Muscle layer of colon (tissue), 2 donors: Measurements from ENCODE around the gene TMX4.
"Not testable (repeated sequence)": the region's sequence is repeated elsewhere in the genome, so short reads cannot be mapped to it uniquely, and the experiment has no call there.

Source experiments
- H3K27ac ChIP-seq: one replicate; pipeline ENCODE4 v1.7.0; 2013; ENCODE audit warnings: low read depth, mild to moderate bottlenecking, low read length, moderate library complexity
- H3K27me3 ChIP-seq, 2 donors: one replicate each; pipeline ENCODE4 v1.7.0; 2013; ENCODE audit warnings: low read length in 2 of 2, mild to moderate bottlenecking in 2 of 2; ENCODE audit not compliant: insufficient read depth in 2 of 2, control insufficient read depth in 1 of 2
- H3K36me3 ChIP-seq: one replicate; pipeline ENCODE4 v1.7.0; 2013; ENCODE audit warnings: mild to moderate bottlenecking, low read length; ENCODE audit not compliant: insufficient read depth
- H3K4me1 ChIP-seq: one replicate; pipeline ENCODE4 v1.7.0; 2013; ENCODE audit warnings: mild to moderate bottlenecking, low read length; ENCODE audit not compliant: insufficient read depth
- H3K4me3 ChIP-seq, 2 donors: one replicate each; pipeline ENCODE4 v1.7.0; 2013; ENCODE audit warnings: low read length in 2 of 2, low read depth in 1 of 2, mild to moderate bottlenecking in 1 of 2, moderate library complexity in 1 of 2
- H3K9ac ChIP-seq: one replicate; pipeline ENCODE4 v1.7.0; 2013; ENCODE audit warnings: low read length
- H3K9me3 ChIP-seq: one replicate; pipeline ENCODE4 v1.7.0; 2013; ENCODE audit warnings: mild to moderate bottlenecking, low read length
- donor health status: abdominal sarcoma.
- donor health status: Adenocarcinoma of cecum.

TMX4 gene

DNA sequence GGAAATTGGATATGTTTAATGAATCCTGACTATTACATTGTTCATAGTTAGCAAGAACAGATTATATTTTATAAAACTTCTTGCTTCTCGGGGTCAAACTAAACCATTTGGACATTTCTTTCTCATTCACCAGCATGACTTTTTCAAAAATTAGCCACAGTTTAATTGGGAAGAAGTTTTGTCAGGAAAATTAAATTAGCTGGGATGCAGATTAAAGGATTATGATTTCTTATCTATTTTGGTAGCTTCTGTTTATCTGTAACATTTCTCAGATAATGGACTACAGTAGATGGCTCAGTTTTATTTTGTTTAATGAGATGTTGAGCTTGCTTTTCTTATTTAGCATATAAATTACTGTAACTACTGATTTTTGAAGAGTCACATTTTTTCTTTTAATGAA, 26.4 kb upstream of the TMX4 start:
- no peak overlapping the region for H3K4me3 ChIP-seq
- H3K9ac ChIP-seq = no peak overlapping the region
- no peaks in the 10 kb centered on the region for H3K9me3 ChIP-seq
- H3K27ac ChIP-seq = no peak overlapping the region
- peaks cover 2% of the 10 kb centered on the region for H3K4me1 ChIP-seq
- H3K27me3 ChIP-seq = no peaks in the 10 kb centered on the region
- no peaks in the 10 kb centered on the region for H3K36me3 ChIP-seq

DNA sequence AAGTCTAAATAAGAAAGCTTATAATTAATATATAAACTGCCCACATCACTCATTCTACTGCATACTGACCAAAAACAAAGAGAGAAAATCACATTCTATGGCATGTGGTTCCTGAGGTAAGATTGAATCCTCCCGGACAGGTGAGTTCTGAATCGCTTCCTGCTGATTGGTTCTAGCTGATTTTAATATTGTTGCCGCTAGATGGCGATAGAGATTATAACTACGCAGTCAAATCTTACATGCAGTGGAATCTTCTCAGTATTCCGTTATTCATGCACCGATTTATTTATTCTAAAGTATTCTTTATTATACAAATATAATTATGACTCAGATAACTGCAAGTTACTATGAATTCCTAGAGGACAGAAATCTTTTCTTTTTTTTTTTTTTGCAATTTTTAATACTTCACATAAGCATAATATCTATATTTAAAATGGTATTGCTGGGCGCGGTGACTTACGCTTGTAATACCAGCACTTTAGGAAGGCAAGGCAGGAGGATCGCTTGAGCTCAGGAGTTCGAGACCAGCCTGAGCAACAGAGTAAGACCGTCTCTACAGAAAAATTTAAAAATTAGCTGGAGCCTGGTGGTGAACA, 24.2 kb upstream of the TMX4 start:
- Histone ChIP-seq H3K27me3 (no peaks in the 10 kb centered on the region), H3K27ac (no peak overlapping the region), H3K4me1 (no peaks in the 10 kb centered on the region), H3K9ac (no peak overlapping the region), H3K9me3 (no peaks in the 10 kb centered on the region), H3K4me3 (no peak overlapping the region), H3K36me3 (no peaks in the 10 kb centered on the region)

DNA sequence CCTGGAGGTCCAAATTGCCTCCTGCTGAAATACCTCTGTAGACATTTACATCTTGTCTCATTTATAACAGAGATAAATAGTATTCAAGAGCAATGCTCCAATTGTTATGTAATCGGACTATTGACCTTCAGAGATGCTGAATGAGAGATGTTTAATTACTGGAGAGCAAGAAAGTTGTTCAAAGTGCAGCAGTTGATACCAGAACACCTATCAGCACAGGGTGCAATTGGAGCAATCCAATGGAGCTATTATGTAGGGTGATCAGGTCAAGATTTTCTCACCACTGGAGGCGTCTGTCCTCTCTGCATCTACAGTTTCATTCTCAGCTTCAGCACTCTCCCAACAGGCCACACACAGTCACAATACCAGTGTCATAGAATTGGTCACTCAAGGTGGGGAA, 19.5 kb upstream of the TMX4 start:
- H3K4me1 ChIP-seq = no peaks in the 10 kb centered on the region
- no peak overlapping the region for H3K27ac ChIP-seq
- H3K9me3 ChIP-seq = no peaks in the 10 kb centered on the region
- H3K27me3 ChIP-seq = no peaks in the 10 kb centered on the region
- H3K36me3 ChIP-seq = no peaks in the 10 kb centered on the region
- H3K9ac ChIP-seq = no peak overlapping the region
- no peak overlapping the region for H3K4me3 ChIP-seq

DNA sequence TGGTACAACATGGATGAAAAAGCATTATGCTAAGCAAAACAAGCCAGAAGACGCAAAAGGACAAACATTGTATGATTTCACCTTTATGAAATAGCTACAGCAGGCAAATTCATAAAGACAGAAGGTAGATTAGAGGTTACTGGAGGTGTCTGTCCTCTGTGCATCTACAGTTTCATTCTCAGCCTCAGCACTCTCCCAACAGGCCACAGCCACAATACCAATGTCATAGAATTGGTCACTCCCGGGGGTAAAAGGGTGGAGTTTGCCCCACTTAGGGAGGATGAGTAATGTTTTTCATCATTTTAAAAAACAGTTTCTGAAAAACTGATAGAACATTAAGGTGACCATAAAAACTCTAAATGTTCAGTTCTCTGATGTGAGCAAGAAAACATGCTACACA, 17.2 kb upstream of the TMX4 start:
- Histone ChIP-seq H3K27ac (no peak overlapping the region), H3K9me3 (no peaks in the 10 kb centered on the region), H3K4me1 (no peaks in the 10 kb centered on the region), H3K27me3 (no peaks in the 10 kb centered on the region), H3K36me3 (no peaks in the 10 kb centered on the region), H3K9ac (no peak overlapping the region), H3K4me3 (no peak overlapping the region)

DNA sequence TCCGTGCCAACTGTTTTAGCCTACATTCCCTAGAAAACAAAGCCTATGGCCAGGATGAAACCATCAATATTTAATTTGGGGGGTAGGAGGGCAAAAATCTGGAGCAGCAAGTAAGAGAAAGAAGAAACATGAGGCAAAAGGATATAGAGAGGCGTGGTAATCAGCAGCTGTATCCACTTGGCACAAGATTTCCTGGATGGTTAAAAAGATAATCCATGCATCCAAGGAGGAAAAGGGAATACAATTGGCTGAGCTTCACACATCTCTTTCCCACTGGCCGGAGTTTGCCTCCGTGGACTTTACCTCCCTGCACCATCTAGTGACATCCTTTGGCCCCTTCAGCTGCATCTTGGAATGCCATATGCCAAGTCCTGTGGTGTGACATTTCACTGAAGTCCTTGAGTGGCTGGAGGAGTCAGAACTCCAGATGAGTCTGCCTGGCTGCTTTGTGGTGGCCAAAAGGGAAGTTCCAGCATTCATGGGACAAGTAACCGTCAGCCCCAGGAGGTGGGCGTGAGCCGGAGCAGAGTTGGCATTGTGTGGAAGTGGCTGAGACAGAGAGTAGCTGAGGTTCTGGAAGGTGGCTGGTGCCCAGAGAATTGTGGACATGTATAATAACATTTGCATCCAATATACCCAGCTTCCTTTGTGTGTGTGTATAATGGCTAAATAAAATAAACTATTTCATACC, 13.7 kb upstream of the TMX4 start:
- Histone ChIP-seq H3K27ac (no peak overlapping the region), H3K4me1 (no peaks in the 10 kb centered on the region), H3K4me3 (no peak overlapping the region), H3K9me3 (no peaks in the 10 kb centered on the region), H3K27me3 (no peaks in the 10 kb centered on the region), H3K36me3 (no peaks in the 10 kb centered on the region), H3K9ac (no peak overlapping the region)

DNA sequence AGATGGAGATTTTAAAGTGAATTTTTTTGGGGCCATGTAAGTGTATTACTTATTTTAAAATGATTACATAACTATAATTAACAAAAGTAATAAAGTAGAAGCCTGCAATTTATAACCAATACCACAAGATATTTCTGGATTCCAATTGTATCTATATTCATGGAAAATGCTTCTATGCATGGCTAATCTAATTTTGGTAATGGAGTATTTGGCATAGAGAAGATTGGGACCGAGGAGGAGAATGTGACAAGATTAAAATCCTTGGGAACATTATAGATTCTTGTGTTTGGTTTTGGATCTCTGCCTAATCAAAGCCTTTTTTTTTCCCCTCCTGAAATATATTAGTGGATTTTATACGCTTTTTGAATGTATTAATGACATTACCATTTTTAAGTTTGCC, 12.9 kb upstream of the TMX4 start:
- Histone ChIP-seq H3K4me1 (no peaks in the 10 kb centered on the region), H3K27ac (no peak overlapping the region), H3K27me3 (no peaks in the 10 kb centered on the region), H3K9ac (no peak overlapping the region), H3K9me3 (no peaks in the 10 kb centered on the region), H3K4me3 (no peak overlapping the region), H3K36me3 (no peaks in the 10 kb centered on the region)

GRCh38 chr20:8031539-8031938, 12.0 kb upstream of the TMX4 start:
- not testable (repeated sequence) for H3K9me3 ChIP-seq, H3K27me3 ChIP-seq, H3K27ac ChIP-seq, H3K4me3 ChIP-seq, H3K9ac ChIP-seq, H3K4me1 ChIP-seq, H3K36me3 ChIP-seq

DNA sequence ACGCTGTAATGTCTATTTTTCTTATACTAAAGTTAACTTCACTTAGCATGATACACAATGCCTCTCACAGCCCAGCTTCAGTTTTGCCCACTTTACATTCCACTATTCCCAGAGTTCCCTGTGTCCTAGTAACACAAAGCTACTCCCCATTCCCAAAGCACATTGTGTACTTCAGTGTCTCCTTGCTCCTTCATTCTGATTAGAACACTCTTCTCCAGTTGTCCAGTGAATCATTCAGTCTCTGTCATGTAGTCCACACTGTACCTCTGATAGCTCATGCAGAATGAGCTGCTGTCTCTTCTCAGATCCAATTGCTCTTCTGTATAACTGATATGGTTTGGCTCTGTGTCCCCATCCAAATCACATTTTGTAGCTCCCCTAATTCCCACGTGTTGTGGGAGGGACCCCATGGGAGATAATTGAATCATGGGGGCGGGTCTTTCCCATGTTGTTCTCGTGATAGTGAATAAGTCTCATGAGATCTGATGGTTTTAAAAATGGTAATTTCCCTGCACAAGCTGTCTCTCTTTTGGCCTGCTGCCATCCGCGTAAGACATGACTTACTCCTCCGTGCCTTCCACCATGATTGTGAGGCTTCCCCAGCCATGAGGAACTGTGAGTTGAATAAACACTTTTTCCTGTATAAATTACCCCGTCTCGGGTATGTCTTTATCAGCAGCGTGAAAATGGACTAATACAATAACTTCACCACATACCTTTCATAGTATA, 2.1 kb upstream of the TMX4 start:
- H3K4me3 ChIP-seq = no peak overlapping the region
- no peak overlapping the region for H3K27ac ChIP-seq

DNA sequence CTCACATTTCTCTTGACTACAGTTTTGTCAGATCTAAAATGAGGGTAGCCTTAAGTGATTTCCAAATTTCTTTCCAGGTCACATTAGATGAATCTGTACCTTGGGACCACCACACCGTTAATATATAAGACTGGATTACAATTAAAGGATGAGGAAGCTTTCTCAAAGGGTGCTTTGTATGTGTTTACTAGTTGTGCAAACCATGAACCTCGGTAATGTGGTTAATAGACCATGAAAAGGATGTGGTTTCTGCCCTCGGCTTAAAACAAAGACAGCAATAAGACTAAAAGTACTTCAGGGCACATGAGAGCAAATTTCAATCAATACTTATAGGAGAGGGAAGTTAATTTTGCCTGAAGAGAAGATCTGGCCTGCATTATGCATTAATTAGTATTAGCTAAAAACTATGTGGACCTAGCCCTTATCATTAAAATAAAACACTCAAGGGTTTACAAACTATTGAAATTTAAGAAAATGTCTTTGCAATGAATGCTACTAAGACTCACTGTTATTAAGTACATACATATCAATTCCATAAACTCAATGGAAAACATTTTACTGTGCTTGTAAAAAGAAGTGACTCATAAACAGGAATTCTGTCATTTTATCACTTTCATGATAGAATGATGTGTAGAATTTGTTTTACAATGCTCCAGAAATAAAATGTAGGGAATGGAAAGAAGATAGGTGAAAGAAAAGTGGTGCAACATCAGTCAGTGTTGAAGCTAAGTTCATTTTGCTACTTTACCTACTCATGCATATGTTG, 936 bp upstream of the TMX4 start:
- no peak overlapping the region for H3K4me3 ChIP-seq
- no peaks in the 10 kb centered on the region for H3K27me3 ChIP-seq
- H3K27ac ChIP-seq = peak overlapping the region; percentile 87
- no peaks in the 10 kb centered on the region for H3K9me3 ChIP-seq
- H3K9ac ChIP-seq = no peak overlapping the region
- H3K4me1 ChIP-seq = peaks cover 31% of the 10 kb centered on the region
- no peaks in the 10 kb centered on the region for H3K36me3 ChIP-seq

More for the DNA sequence above, 2.1 kb upstream of the TMX4 start:
- Histone ChIP-seq H3K27me3 (no peaks in the 10 kb centered on the region), H3K9ac (no peak overlapping the region), H3K36me3 (no peaks in the 10 kb centered on the region), H3K9me3 (no peaks in the 10 kb centered on the region), H3K4me1 (peaks cover 26% of the 10 kb centered on the region)

DNA sequence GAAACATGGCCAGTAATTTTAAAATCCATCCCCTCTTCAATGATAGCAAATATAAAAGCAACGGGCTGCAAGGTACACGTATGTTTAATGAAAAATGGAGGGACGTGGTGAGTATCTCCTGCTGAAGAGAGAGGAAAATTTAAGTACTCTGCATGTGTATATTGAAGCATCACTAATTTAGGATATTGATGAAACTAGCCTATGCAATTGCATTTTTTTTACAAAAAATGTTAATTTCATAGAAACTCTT, 362 bp upstream of the TMX4 start:
- Histone ChIP-seq H3K4me3 (peak overlapping the region in 1 of 2 donors; percentile 94), H3K4me1 (peaks cover 36% of the 10 kb centered on the region), H3K9me3 (no peaks in the 10 kb centered on the region), H3K9ac (no peak overlapping the region), H3K27me3 (no peaks in the 10 kb centered on the region), H3K27ac (peak overlapping the region; percentile 87), H3K36me3 (no peaks in the 10 kb centered on the region)

- no peaks in the 10 kb centered on the region for H3K27me3 ChIP-seq
- peak overlapping the region; percentile 80 for H3K9ac ChIP-seq
- H3K4me3 ChIP-seq = peak overlapping the region; percentile 88 to 94
- H3K27ac ChIP-seq = peak overlapping the region; percentile 87
- H3K4me1 ChIP-seq = peaks cover 41% of the 10 kb centered on the region
- H3K36me3 ChIP-seq = no peaks in the 10 kb centered on the region
- no peaks in the 10 kb centered on the region for H3K9me3 ChIP-seq
Observed at GRCh38 chr20:8018958-8019245, 659 bp downstream of the TMX4 start.
